HEK293T (cell line): ENCODE results near the gene LRMDA.

Source experiments
- CTCF ChIA-PET: fragments of 350-600 bp; formaldehyde crosslinking; extraction: SDS; loops from one replicate; lab custom pipeline; 2021; ENCODE audit warnings: antibody characterized with exemption, inconsistent platforms; lab: Yijun Ruan, JAX
- POLR2A ChIA-PET: fragments of 350-600 bp; formaldehyde crosslinking; extraction: SDS; loops from one replicate; lab custom pipeline; 2020; ENCODE audit warnings: antibody characterized with exemption, inconsistent platforms; lab: Yijun Ruan, JAX
- DNase-seq: peaks from one replicate; pipeline ENCODE4 v3.0.0; 2012; ENCODE audit warnings: mixed read lengths; ENCODE audit errors: extremely low spot score
- ARNT ChIP-seq: fragments of 450-650 bp; IDR thresholded peaks from 2 replicates; pipeline ENCODE4 v1.6.1; 2017; ENCODE audit warnings: mild to moderate bottlenecking
- BHLHE40 ChIP-seq: fragments of 450-650 bp; IDR thresholded peaks from 2 replicates; pipeline ENCODE4 v1.6.1; 2016; ENCODE audit warnings: mild to moderate bottlenecking, moderate library complexity, borderline replicate concordance
- CTBP1 ChIP-seq: fragments of 450-650 bp; IDR thresholded peaks from 2 replicates; pipeline ENCODE4 v1.6.1; 2016; ENCODE audit warnings: borderline replicate concordance
- ELF4 ChIP-seq: fragments of 450-650 bp; IDR thresholded peaks from 2 replicates; pipeline ENCODE4 v1.6.1; 2017; ENCODE audit warnings: antibody characterized with exemption
- FOXA1 ChIP-seq: fragments of 450-650 bp; IDR thresholded peaks from 2 replicates; pipeline ENCODE4 v1.6.1; 2016; ENCODE audit warnings: mild to moderate bottlenecking
- FOXK2 ChIP-seq: fragments of 450-650 bp; IDR thresholded peaks from 2 replicates; pipeline ENCODE4 v1.6.1; 2016; ENCODE audit warnings: mild to moderate bottlenecking
- FOXM1 ChIP-seq: fragments of 450-650 bp; IDR thresholded peaks from 2 replicates; pipeline ENCODE4 v1.6.1; 2017; ENCODE audit warnings: mild to moderate bottlenecking, borderline replicate concordance
- HDGF ChIP-seq: fragments of 450-650 bp; IDR thresholded peaks from 2 replicates; pipeline ENCODE4 v1.6.1; 2017; ENCODE audit warnings: antibody characterized with exemption, borderline replicate concordance
- L3MBTL2 ChIP-seq: fragments of 450-650 bp; conservative IDR thresholded peaks from 2 replicates; pipeline ENCODE4 v1.6.1; 2016; ENCODE audit warnings: mild to moderate bottlenecking
- LEF1 ChIP-seq: fragments of 450-650 bp; IDR thresholded peaks from 2 replicates; pipeline ENCODE4 v1.6.1; 2017; ENCODE audit warnings: mild to moderate bottlenecking, borderline replicate concordance
- NFRKB ChIP-seq: fragments of 450-650 bp; IDR thresholded peaks from 2 replicates; pipeline ENCODE4 v1.6.1; 2016; ENCODE audit warnings: mild to moderate bottlenecking, moderate library complexity
- SP1 ChIP-seq: fragments of 450-650 bp; IDR thresholded peaks from 2 replicates; pipeline ENCODE4 v1.6.1; 2017
- SUZ12 ChIP-seq: fragments of 450-650 bp; IDR thresholded peaks from 2 replicates; pipeline ENCODE4 v1.6.1; 2016; ENCODE audit warnings: mild to moderate bottlenecking
- TARDBP ChIP-seq: fragments of 450-650 bp; IDR thresholded peaks from 2 replicates; pipeline ENCODE4 v1.6.1; 2016
- ZNF384 ChIP-seq: fragments of 450-650 bp; IDR thresholded peaks from 2 replicates; pipeline ENCODE4 v1.6.1; 2016
- TF ChIP-seq, protein P1 (sequence below): fragments of 450-650 bp; IDR thresholded peaks from 2 replicates; pipeline ENCODE4 v1.6.1; 2016

The LRMDA gene

DNA sequence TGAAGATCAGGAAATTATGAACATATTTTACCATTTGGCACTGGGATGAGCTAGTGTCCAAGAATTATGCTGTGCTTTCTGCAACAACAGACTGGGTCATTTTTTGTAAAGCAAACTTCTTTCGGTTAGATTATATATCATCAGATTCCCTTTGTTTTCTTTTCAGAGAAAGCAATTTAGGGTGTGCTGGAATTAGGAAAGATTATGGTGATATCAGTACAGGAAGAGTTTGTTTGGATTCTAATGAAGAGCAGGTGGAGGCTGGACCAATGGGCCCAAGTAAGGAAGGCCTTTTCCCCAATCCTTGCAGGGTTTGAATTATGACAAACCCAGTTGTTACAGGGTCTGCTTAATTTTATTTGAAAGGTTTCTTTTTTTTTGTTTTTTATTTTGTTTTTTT, 1113.4 kb downstream of the LRMDA start:
- TF ChIP-seq NFRKB (no peak), SUZ12 (no peak), FOXK2 (no peak), TARDBP (no peak), FOXA1 (no peak), L3MBTL2 (no peak), LEF1 (no peak), ZNF384 (no peak)
- TF ChIP-seq, protein P1, sequence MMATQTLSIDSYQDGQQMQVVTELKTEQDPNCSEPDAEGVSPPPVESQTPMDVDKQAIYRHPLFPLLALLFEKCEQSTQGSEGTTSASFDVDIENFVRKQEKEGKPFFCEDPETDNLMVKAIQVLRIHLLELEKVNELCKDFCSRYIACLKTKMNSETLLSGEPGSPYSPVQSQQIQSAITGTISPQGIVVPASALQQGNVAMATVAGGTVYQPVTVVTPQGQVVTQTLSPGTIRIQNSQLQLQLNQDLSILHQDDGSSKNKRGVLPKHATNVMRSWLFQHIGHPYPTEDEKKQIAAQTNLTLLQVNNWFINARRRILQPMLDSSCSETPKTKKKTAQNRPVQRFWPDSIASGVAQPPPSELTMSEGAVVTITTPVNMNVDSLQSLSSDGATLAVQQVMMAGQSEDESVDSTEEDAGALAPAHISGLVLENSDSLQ, result no peak
- ChIA-PET CTCF (interaction anchor here (0.6 kb wide), 1 partner anchor 41 kb away, joined by 3 read pairs; no protein-coding TSS in a partner anchor), POLR2A (no interaction called here)
- DNase-seq, result no peak

DNA sequence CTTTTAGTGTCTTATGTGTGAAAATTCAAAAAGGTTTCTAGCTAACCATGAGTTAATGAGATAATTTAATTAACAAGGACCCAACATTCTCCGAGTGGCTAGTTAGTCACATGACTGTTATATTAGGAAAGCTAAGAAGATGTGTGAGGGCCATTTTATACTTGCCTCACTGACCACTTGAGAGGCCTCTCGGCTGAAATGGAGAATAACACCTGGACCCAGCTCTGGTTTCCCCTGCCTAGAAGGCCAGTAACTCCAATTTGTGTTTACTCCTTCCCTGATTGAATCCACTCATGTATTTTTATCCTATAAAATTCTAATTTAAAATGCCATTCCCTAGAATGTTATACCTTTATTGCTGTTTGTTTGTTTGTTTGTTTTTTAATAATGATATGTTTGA, 1115.0 kb downstream of the LRMDA start:
- ChIA-PET CTCF (no interaction called here), POLR2A (no interaction called here)
- no peak for DNase-seq
- TF ChIP-seq HDGF (no peak), LEF1 (no peak), CTBP1 (no peak), FOXA1 (no peak), FOXK2 (no peak), ELF4 (no peak), SP1 (no peak), SUZ12 (no peak), NFRKB (no peak), ARNT (no peak), FOXM1 (no peak)
- TF ChIP-seq, protein P1, result no peak

DNA sequence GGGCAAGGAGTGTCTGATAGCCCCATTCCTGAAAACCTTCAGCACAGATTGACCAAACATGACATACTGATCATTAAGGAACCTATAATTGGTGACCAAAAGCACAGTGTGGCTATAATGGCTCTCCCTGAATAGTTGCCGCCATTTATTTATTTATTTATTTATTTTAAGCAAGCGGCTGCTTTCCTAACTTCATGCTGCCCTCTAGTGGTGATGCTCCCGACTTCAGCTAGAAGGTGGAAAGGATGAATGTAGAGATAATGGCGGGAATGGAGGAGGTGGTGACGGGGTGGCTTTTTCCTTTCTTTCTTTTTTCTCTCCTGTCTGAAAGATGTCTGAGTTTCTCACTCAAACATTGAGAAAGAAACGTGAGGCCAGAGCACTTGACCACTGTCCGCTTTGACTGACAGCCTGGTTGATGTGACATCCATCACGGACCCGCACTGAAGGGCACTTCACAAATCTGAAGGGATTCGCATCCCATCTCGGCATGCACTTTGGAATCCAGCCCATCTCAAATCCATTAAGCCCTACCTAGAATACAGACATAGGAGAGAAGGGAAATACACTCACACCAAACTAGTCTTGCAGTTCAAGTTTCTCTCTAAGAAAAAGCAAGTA, 1116.0 kb downstream of the LRMDA start:
- TF ChIP-seq, protein P1, result peak; percentile 57; the same call in 1 of the 2 replicates
- peak; percentile 71 for TF ChIP-seq L3MBTL2
- TF ChIP-seq BHLHE40, result no peak
- ChIA-PET CTCF (interaction anchor here (0.5 to 1.0 kb wide), 4 partner anchors 118 to 295 kb away, joined by 3 to 6 read pairs (median 4); no protein-coding TSS in a partner anchor), POLR2A (no interaction called here)
- peak; percentile 64 for DNase-seq

DNA sequence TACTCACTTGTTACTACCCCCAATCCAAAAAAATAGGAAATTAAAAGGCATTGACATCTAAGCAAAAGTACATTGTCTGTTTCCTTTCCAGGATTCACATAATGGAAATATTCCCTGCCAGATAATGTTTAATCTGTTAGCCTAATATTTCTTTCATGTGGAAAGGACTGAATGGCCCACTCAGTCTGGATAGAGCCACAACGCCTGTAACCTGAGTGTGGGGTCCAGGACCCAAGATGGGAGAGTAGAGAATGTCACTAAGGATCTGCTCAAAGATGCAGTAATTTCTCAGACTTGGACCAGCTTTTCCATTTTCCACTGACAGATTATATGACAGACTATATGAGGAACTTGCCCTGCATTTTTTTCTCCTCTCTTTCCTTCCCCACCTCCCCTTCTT, 1117.3 kb downstream of the LRMDA start:
- ChIA-PET POLR2A (no interaction called here), CTCF (no interaction called here)
- DNase-seq, result no peak
- TF ChIP-seq ELF4 (no peak), L3MBTL2 (no peak), FOXK2 (no peak), FOXM1 (no peak), HDGF (no peak), ARNT (no peak), TARDBP (no peak), CTBP1 (no peak), BHLHE40 (no peak), SUZ12 (no peak), SP1 (no peak), FOXA1 (no peak), LEF1 (no peak), NFRKB (no peak), ZNF384 (no peak)
- TF ChIP-seq, protein P1, result no peak

DNA sequence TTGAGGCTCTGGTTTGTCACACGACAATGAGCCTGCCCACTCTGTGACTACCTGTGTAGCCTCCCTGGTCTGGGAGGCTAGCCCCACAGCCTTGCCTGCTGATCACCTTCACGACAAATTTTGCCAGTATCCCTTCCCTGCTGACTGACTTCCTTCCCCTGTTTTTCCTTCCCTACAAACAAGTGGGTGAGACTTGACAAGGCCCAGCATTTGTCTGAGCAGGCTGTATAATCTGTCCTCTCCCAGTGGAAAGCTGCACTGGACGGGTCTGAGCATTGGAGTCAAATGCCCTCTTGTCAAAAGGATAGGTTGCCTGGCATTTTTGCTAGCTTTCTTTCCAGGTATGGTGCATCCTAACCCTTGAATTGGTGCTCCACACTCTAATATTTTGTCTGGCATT, 1117.7 kb downstream of the LRMDA start:
- TF ChIP-seq CTBP1 (no peak), ELF4 (no peak), SP1 (no peak), L3MBTL2 (no peak), FOXM1 (no peak), ARNT (no peak)
- TF ChIP-seq, protein P1, result no peak
- ChIA-PET CTCF (no interaction called here), POLR2A (no interaction called here)
- no peak for DNase-seq
